ENCODE results near the gene STAM2.
A peak's percentile ranks its signal among the peaks of the same experiment; 100 is the strongest.
"Not testable (repeated sequence)": the region's sequence is repeated elsewhere in the genome, so short reads cannot be mapped to it uniquely, and the experiment has no call there.

Gene STAM2

DNA sequence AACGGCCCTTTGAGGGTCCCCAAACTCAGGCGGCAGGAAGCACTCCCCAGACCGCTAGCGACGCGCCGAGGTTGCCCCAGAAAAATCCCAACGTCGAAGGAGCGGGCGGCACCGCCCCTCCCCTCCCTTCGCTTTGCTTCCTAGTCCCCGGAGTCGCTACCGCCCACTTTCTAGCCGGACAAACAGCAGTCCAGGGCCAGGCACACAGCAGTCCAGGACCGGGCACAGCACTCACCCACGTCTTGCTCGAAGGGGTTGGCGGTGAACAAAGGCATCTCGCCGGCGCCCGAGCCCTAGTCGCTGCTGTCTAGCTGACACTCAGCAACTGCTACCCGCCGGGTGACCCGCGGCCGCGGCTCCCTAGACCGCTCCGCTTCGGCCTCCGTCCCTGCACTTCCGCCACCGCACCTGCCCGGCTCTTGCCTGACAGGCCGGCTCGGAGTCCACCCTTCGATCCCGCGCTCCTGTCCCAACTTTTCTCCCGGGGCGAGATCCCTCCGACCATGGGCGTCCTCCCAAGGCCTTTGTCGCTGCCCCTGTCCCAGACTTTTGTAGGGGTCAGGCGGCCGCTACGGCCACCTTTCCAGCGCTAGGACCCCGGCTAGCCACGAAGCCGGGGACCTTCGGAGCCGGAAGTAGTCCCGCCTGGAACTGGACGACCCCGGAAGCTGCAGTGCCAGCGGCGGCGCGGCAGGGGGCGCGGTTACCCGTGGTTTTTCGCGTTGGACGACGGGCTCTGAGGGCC, at the start of gene STAM2:
Gene STAM2 (minus strand): TSS at position 396 of the 745 bp plus-strand sequence. CDS start 121 bp downstream, at position 275.
- DNase-seq, result peak; percentile 60 to 99 (median 93)

- DNase-seq, result peak in 7 of 51 donors; percentile 3 to 19 (median 11)
Observed at GRCh38 chr2:152223977-152224376, 48.4 kb upstream of the STAM2 start.

GRCh38 chr2:152222975-152223637, 47.5 kb upstream of the STAM2 start:
- DNase-seq, result peak in 13 of 51 donors; percentile 6 to 52 (median 15)

GRCh38 chr2:152221839-152222238, 46.3 kb upstream of the STAM2 start:
- peak in 6 of 51 donors; percentile 2 to 41 (median 11) for DNase-seq

- no peak for DNase-seq
Observed at GRCh38 chr2:152219077-152219828, 43.7 kb upstream of the STAM2 start.

- no peak for DNase-seq
Observed at GRCh38 chr2:152201466-152201830, 25.9 kb upstream of the STAM2 start.

- DNase-seq, result peak in 15 of 51 donors; percentile 2 to 71 (median 30)
Observed at GRCh38 chr2:152200565-152201465, 25.3 kb upstream of the STAM2 start.

DNA sequence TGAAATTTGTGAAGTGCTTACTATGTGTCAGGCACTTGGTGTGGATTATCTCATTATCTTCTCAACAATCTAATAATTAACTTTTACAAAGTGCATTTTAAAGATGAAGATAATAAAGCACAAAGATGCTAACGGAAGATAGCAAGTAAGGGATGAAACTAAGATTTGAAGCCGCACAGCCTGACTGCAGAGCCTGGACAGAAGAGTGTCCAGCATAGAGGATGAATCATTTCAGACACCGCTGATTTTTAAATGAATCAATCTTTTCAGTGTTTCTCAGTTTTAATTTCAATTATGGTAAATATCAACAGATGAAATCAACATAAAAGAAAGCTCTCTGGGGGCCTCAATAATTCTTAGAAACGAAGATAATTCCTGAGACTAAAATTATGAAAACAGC, 24.5 kb upstream of the STAM2 start:
- no peak for DNase-seq

DNA sequence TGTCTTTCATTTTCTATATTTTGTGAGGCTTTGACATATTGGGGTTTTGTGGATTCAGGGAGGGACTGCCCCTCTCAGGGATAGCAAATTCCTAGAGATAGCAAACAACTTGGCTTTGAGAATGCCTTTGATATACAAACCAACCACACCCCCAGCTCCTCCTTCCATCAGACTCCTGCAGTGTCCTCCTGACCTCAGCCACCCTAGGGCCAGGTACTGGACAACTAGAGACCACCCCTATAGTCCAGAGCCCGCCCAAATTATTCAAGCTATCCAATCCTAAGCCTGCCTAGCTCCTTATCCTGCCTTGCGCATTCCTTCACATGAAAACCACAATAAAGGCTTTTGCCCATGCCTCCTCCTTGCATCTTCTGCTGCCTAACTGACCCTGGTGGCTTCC, 22.9 kb upstream of the STAM2 start:
- no peak for DNase-seq

GRCh38 chr2:152197508-152198284, 22.1 kb upstream of the STAM2 start:
- not testable (repeated sequence) for DNase-seq

- peak in 23 of 51 donors; percentile 1 to 72 (median 19) for DNase-seq
Observed at GRCh38 chr2:152189622-152190495, 14.3 kb upstream of the STAM2 start.

DNA sequence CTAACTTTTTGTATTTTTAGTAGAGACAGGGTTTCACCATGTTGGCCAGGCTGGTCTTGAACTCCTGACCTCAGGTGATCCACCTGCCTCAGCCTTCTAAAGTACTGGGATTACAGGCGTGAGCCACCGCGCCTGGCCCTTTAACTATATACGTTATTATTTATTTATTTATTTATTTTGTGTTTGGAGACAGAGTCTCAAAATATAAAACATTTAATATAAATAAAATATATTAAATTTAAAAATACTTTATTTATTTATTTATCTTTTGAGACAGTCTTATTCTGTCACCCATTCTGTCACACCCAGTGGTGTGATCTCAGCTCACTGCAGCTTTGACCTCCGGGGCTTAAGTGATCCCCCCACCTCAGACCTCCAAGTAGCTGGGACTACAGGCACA, 11.2 kb upstream of the STAM2 start:
- DNase-seq, result not testable (repeated sequence)

GRCh38 chr2:152186262-152186661, 10.7 kb upstream of the STAM2 start:
- DNase-seq, result no peak

DNA sequence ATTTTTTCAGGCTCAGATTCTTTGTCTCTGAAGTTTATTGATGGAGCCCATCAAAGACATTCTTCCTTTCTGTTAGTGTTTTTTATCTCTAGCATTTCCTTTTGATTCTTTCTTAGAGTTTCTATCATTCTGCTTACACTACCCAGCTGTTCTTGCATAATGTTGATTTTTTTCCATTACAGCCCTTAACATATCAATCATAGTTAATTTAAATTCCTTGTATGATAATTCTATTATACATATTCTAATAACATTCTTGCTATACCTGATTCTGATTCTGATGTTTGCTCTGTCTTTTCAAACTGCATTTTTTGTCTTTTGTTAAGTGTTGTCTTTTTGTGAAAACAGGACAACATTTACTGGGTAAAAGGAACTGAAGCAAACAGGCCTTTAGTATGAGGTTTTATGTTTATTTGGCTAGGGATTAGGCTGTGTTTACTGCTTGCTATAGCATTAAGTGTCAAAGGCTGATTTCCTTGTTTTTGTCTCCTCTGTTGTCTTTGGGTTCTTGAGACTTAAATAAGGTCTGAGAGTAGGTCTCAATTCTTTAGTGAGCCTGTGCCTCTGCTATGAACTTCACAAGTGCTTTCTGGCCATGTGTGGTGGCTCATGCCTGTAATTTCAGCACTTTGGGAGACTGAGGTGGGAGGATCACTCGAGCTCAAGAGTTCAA, 8.0 kb upstream of the STAM2 start:
- DNase-seq, result no peak

GRCh38 chr2:152177667-152178066, 2.1 kb upstream of the STAM2 start:
- DNase-seq, result not testable (repeated sequence)

DNA sequence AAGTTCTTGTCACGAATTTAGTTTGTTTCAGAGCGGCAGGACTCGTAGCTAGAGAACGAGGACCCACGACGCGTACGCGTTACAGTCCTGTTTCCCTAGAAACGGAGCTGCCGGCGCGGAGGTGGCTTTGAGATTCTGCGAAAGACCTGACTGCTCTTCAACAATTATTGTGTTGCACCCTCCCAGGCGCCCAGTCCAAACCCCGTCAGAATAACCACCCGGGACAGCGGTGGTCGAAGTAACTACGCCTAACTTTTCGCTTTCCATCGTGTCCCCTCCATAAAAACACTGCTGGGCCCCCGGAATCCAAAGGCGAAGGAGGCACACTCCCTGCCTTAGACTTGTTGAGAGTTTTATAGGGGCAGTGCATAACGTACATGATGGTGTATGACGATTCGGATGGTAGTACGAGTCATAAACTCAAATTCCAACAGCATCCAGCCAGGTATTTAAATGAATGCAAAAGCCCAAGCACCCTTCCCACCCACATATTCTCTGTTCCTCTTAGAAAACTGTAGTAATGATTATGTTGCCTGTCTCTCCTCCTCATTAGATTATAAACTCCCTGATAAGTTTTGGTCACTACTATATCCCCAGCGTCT, 651 bp upstream of the STAM2 start:
- DNase-seq, result no peak

DNA sequence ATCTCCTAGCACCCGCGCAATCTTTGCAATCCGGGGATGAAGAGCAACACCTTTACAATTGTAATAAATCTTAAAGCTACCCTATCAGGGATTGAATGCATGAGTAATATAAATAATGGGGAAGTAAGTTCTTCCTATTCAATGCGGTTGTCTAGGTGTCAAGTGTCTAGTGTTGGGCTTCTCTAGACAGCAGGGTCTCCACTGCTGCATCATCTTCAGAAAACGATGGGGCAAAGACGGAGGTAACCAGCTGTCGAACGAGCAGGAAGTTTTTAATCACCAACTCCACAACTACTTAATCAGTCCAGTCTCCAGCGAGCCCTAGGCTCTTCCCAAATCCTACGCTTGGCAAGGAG, 573 bp downstream of the STAM2 start:
- DNase-seq, result peak in 1 of 51 donors; percentile 29

- DNase-seq, result no peak
Observed at GRCh38 chr2:152174574-152174973, 989 bp downstream of the STAM2 start.

Measured in hypothalamus (tissue), 51 donors.